HepG2 (cell line): ENCODE results near the gene NMU. TPM values are rescaled to one million over a fixed set of nuclear protein-coding genes. Genes with fewer than 3 reads are reported as not detected.

Source experiments
- CENPX ChIP-seq: sonication (generic); formaldehyde crosslinking; IDR thresholded peaks from 2 replicates; pipeline ENCODE4 v1.9.0; 2021; ENCODE audit warnings: mild to moderate bottlenecking, missing genetic modification reagents, moderate library complexity
- CREB1 ChIP-seq, 2 experiments: fragments of 450-650 bp in 1 of 2; IDR thresholded peaks; 2 replicates each; pipeline ENCODE4 v1.6.1; 2016 to 2017; ENCODE audit warnings: control low read depth in 1 of 2, mild to moderate bottlenecking in 1 of 2, missing compliant biosample characterization in 1 of 2, missing genetic modification characterization in 1 of 2
- DPF2 ChIP-seq: sonication (generic); formaldehyde crosslinking; IDR thresholded peaks from 2 replicates; pipeline ENCODE4 v1.4.0; 2020; ENCODE audit warnings: mild to moderate bottlenecking, low read depth, missing genetic modification reagents, borderline replicate concordance
- FOXA1 ChIP-seq, 2 experiments: fragments of 450-650 bp in 1 of 2; sonication (generic) in 1 of 2; formaldehyde crosslinking in 1 of 2; IDR thresholded peaks; 2 replicates each; pipeline versions ENCODE4 v1.4.0 to v1.6.1; 2016 to 2020; ENCODE audit warnings: missing genetic modification reagents in 1 of 2
- FOXC1 ChIP-seq: sonication (generic); formaldehyde crosslinking; IDR thresholded peaks from 2 replicates; pipeline ENCODE4 v1.8.0; 2022; ENCODE audit warnings: mild to moderate bottlenecking, missing genetic modification reagents, borderline replicate concordance
- GABPB1 ChIP-seq: IDR thresholded peaks from 2 replicates; pipeline ENCODE4 v1.6.1; 2016; ENCODE audit warnings: mild to moderate bottlenecking, missing genetic modification reagents, moderate library complexity, missing compliant biosample characterization
- GPBP1L1 ChIP-seq: sonication (generic); formaldehyde crosslinking; IDR thresholded peaks from 2 replicates; pipeline ENCODE4 v1.5.0; 2020; ENCODE audit warnings: mild to moderate bottlenecking, missing genetic modification reagents
- HOMEZ ChIP-seq: IDR thresholded peaks from 2 replicates; pipeline ENCODE4 v1.6.1; 2016; ENCODE audit warnings: low read depth
- HOXA5 ChIP-seq: sonication (generic); formaldehyde crosslinking; IDR thresholded peaks from 2 replicates; pipeline ENCODE4 v1.4.0; 2020; ENCODE audit warnings: missing genetic modification reagents
- HOXD1 ChIP-seq: sonication (generic); formaldehyde crosslinking; IDR thresholded peaks from 2 replicates; pipeline ENCODE4 v1.5.0; 2020; ENCODE audit warnings: missing genetic modification reagents
- MBNL3 ChIP-seq: fragments of 250-450 bp; sonication (Bioruptor Pico); conservative IDR thresholded peaks from 2 replicates; pipeline ENCODE4 v1.8.0; 2022; ENCODE audit warnings: mild to moderate bottlenecking, inconsistent platforms
- SIN3A ChIP-seq: IDR thresholded peaks from 2 replicates; pipeline ENCODE4 v1.6.1; 2011; ENCODE audit warnings: low read depth, mild to moderate bottlenecking, control low read depth, low read length, borderline replicate concordance
- SP4 ChIP-seq: sonication (generic); formaldehyde crosslinking; IDR thresholded peaks from 2 replicates; pipeline ENCODE4 v1.8.1; 2023; ENCODE audit warnings: mild to moderate bottlenecking, missing genetic modification reagents
- TCF7L2 ChIP-seq: IDR thresholded peaks from 2 replicates; pipeline ENCODE4 v1.6.1; 2011; ENCODE audit warnings: mild to moderate bottlenecking, low read depth, low read length, moderate library complexity
- ZBTB8A ChIP-seq: sonication (generic); formaldehyde crosslinking; IDR thresholded peaks from 2 replicates; pipeline ENCODE4 v1.4.0; 2020; ENCODE audit warnings: mild to moderate bottlenecking, low read depth, missing genetic modification reagents, borderline replicate concordance
- ZNF30 ChIP-seq: sonication (generic); formaldehyde crosslinking; IDR thresholded peaks from 2 replicates; pipeline ENCODE4 v1.5.0; 2020; ENCODE audit warnings: mild to moderate bottlenecking, missing genetic modification reagents
- ZNF782 ChIP-seq: sonication (generic); formaldehyde crosslinking; IDR thresholded peaks from 2 replicates; pipeline ENCODE4 v1.4.0; 2020; ENCODE audit warnings: missing genetic modification reagents, mild to moderate bottlenecking, borderline replicate concordance
- ZNF883 ChIP-seq: sonication (generic); formaldehyde crosslinking; IDR thresholded peaks from 2 replicates; pipeline ENCODE4 v1.5.1; 2020; ENCODE audit warnings: mild to moderate bottlenecking, missing genetic modification reagents; ENCODE audit errors: not compliant biosample characterization
- ZSCAN31 ChIP-seq: sonication (generic); formaldehyde crosslinking; IDR thresholded peaks from 2 replicates; pipeline ENCODE4 v1.5.0; 2020; ENCODE audit warnings: low read depth, mild to moderate bottlenecking, missing genetic modification reagents
- polyA plus RNA-seq, 8 experiments: library from polyadenylated mRNA; depleted of rRNA in 3 of 8; stranded (reverse) in 7 of 8; unstranded in 1 of 8; fragments of >200 nt; fragmentation: Illumina TruSeq in 4 of 8; extraction: Trizol in 4 of 8; gene quantifications; 2 replicates each; pipeline versions ENCODE4 v1.2.1 to v1.2.3, GENCODE V29; 2011 to 2016; ENCODE audit warnings: low read depth in 4 of 8, missing spikeins in 1 of 8, mixed read lengths in 1 of 8; ENCODE audit not compliant: insufficient read depth in 1 of 8
- total RNA-seq, 5 experiments: library from RNA; depleted of rRNA; stranded (reverse); fragments of >200 nt; fragmentation: Illumina TruSeq; extraction: Trizol; gene quantifications; 2 replicates each; pipeline ENCODE4 v1.2.3, GENCODE V29; 2016; ENCODE audit warnings: low read depth in 1 of 5
- TF ChIP-seq, protein P1 (sequence below): sonication (generic); formaldehyde crosslinking; IDR thresholded peaks from 2 replicates; pipeline ENCODE4 v1.4.0; 2020; ENCODE audit warnings: missing genetic modification reagents
- TF ChIP-seq, protein P2 (sequence below): sonication (generic); formaldehyde crosslinking; IDR thresholded peaks from 2 replicates; pipeline ENCODE4 v1.5.1; 2020; ENCODE audit warnings: missing genetic modification reagents, mild to moderate bottlenecking, borderline replicate concordance

The NMU gene
- total and polyA plus RNA-seq, 2 of the 13 experiments (the other 11 are each of a cell fraction or from before 2014, with no cell fraction given), result not detected

GRCh38 chr4:55546756-55547465 is 89.2 kb downstream of the NMU start, which contains the start of gene CLOCK (continued):
- TF ChIP-seq ZNF782 (CRISPR knock-in tag) (no peak), HOXD1 (CRISPR knock-in tag) (0 out of 2 replicates have a peak, but pooled peaks have one; percentile 51), ZNF30 (CRISPR knock-in tag) (no peak), ZNF883 (peak; percentile 38), HOXA5 (0 out of 2 replicates have a peak, but pooled peaks have one; percentile 27), ZSCAN31 (no peak), CENPX (no peak), FOXA1 (IDR thresholded peaks at IDR 0.05) (no peak), FOXA1 (CRISPR knock-in tag; IDR thresholded peaks at IDR 0.05) (no peak), GABPB1 (CRISPR knock-in tag) (peak; percentile 67), ZBTB8A (CRISPR knock-in tag) (no peak), DPF2 (no peak), HOMEZ (CRISPR knock-in tag) (0 out of 2 replicates have a peak, but pooled peaks have one; percentile 40), SIN3A (no peak), MBNL3 (CRISPR knock-in tag) (no peak), GPBP1L1 (CRISPR knock-in tag) (no peak), CREB1 (IDR thresholded peaks at IDR 0.05) (no peak), CREB1 (CRISPR knock-in tag; IDR thresholded peaks at IDR 0.05) (no peak), TCF7L2 (no peak), FOXC1 (CRISPR knock-in tag) (peak; percentile 79; the same call in 1 of the 2 replicates), SP4 (no peak)
- TF ChIP-seq, protein P1, sequence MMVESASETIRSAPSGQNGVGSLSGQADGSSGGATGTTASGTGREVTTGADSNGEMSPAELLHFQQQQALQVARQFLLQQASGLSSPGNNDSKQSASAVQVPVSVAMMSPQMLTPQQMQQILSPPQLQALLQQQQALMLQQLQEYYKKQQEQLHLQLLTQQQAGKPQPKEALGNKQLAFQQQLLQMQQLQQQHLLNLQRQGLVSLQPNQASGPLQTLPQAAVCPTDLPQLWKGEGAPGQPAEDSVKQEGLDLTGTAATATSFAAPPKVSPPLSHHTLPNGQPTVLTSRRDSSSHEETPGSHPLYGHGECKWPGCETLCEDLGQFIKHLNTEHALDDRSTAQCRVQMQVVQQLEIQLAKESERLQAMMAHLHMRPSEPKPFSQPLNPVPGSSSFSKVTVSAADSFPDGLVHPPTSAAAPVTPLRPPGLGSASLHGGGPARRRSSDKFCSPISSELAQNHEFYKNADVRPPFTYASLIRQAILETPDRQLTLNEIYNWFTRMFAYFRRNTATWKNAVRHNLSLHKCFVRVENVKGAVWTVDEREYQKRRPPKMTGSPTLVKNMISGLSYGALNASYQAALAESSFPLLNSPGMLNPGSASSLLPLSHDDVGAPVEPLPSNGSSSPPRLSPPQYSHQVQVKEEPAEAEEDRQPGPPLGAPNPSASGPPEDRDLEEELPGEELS (CRISPR knock-in tag), result peak; percentile 13; the same call in 1 of the 2 replicates
- TF ChIP-seq, protein P2, sequence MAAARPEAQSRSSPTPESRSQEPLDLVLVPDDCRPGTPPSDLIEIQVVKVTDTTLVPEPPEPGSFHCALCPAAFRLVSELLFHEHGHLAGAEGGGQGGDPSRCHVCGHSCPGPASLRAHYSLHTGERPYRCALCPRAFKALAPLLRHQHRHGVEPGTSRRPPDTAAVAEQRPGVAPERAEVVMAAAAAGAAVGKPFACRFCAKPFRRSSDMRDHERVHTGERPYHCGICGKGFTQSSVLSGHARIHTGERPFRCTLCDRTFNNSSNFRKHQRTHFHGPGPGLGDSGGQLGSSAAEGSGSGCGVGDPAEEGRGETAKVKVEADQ (CRISPR knock-in tag), result peak; percentile 30; the same call in 1 of the 2 replicates
